SK-N-SH (cell line): ENCODE data around the gene DGCR2. TPM values are rescaled to one million over a fixed set of nuclear protein-coding genes. Genes with fewer than 3 reads are reported as not detected.

Experiments
- CTCF ChIA-PET: fragments of 300-600, 350-600 bp; formaldehyde crosslinking; extraction: SDS; loops from one replicate; lab custom pipeline; 2021; lab: Yijun Ruan, JAX
- POLR2A ChIA-PET: fragments of 350-600 bp; sonication (Branson Sonifier 250); formaldehyde crosslinking; extraction: SDS; loops from one replicate; lab custom pipeline; 2020; ENCODE audit warnings: antibody characterized with exemption, inconsistent platforms; lab: Yijun Ruan, JAX
- DNase-seq: peaks from one replicate; pipeline ENCODE4 v3.0.0; 2012
- H2AFZ ChIP-seq: fragments of 200-600 bp; sonication (generic); 2 replicates; pipeline ENCODE4 v1.8.1; 2016; ENCODE audit warnings: antibody characterized with exemption, mild to moderate bottlenecking, low read depth
- H3F3A ChIP-seq: fragments of 200-600 bp; sonication (generic); replicated peaks from 2 replicates; pipeline ENCODE3; 2016; ENCODE audit warnings: antibody characterized with exemption, mild to moderate bottlenecking; ENCODE audit not compliant: insufficient read depth
- H3K27ac ChIP-seq, 2 experiments: fragments of 200-500 bp in 1 of 2; fragments of 200-600 bp in 1 of 2; sonication (Bioruptor generic) in 1 of 2; sonication (generic), shearing (Covaris generic) in 1 of 2; 2 replicates each; pipeline versions ENCODE4 v1.5.1 to v1.6.1; 2014 to 2016; ENCODE audit warnings: low read depth in 2 of 2, inconsistent platforms in 1 of 2, low read length in 1 of 2, mild to moderate bottlenecking in 1 of 2, mixed read lengths in 1 of 2
- H3K27me3 ChIP-seq: fragments of 200-600 bp; sonication (generic), shearing (Covaris generic); 2 replicates; pipeline ENCODE4 v1.6.1; 2016; ENCODE audit warnings: mixed run types; ENCODE audit not compliant: insufficient read depth
- H3K36me3 ChIP-seq, 2 experiments: fragments of 200-500 bp in 1 of 2; fragments of 200-600 bp in 1 of 2; sonication (Bioruptor generic) in 1 of 2; sonication (generic) in 1 of 2; replicated peaks in 1 of 2; 2 replicates each; pipeline versions ENCODE3 to v1.5.1; 2014 to 2016; ENCODE audit warnings: low read length in 1 of 2, mild to moderate bottlenecking in 1 of 2; ENCODE audit not compliant: insufficient read depth in 2 of 2, control insufficient read depth in 1 of 2
- H3K4me1 ChIP-seq, 2 experiments: fragments of 200-500 bp in 1 of 2; fragments of 200-600 bp in 1 of 2; sonication (Bioruptor generic) in 1 of 2; sonication (generic), shearing (Covaris generic) in 1 of 2; 2 replicates each; pipeline versions ENCODE4 v1.5.1 to v1.6.1; 2014 to 2016; ENCODE audit warnings: low read depth in 1 of 2, low read length in 1 of 2, mixed run types in 1 of 2; ENCODE audit not compliant: insufficient read depth in 2 of 2, control insufficient read depth in 1 of 2
- H3K4me2 ChIP-seq: fragments of 200-600 bp; sonication (generic), shearing (Covaris generic); 2 replicates; pipeline ENCODE4 v1.6.1; 2017; ENCODE audit warnings: mixed run types
- H3K4me3 ChIP-seq, 2 experiments: fragments of 200-500 bp in 1 of 2; fragments of 200-600 bp in 1 of 2; sonication (Bioruptor generic) in 1 of 2; sonication (generic), shearing (Covaris generic) in 1 of 2; 2 replicates each; pipeline versions ENCODE4 v1.5.1 to v1.8.1; 2014 to 2016; ENCODE audit warnings: low read depth in 2 of 2, inconsistent platforms in 1 of 2, low read length in 1 of 2, mild to moderate bottlenecking in 1 of 2, mixed read lengths in 1 of 2, moderate library complexity in 1 of 2
- H3K79me2 ChIP-seq: fragments of 200-600 bp; sonication (generic); 2 replicates; pipeline ENCODE4 v1.8.1; 2017; ENCODE audit warnings: mild to moderate bottlenecking; ENCODE audit not compliant: insufficient read depth
- H3K9ac ChIP-seq: fragments of 200-600 bp; sonication (generic); 2 replicates; pipeline ENCODE4 v1.6.1; 2017; ENCODE audit warnings: mixed run types
- H3K9me2 ChIP-seq: fragments of 200-600 bp; sonication (generic); 2 replicates; pipeline ENCODE4 v1.6.1; 2017; ENCODE audit warnings: mixed run types
- H3K9me3 ChIP-seq: fragments of 200-600 bp; sonication (generic); 2 replicates; pipeline ENCODE4 v1.6.1; 2017; ENCODE audit warnings: mixed run types, mild to moderate bottlenecking, moderate library complexity
- H4K20me1 ChIP-seq: fragments of 200-600 bp; sonication (generic); 2 replicates; pipeline ENCODE4 v1.6.1; 2017; ENCODE audit warnings: mild to moderate bottlenecking, mixed run types; ENCODE audit not compliant: insufficient read depth
- CTCF ChIP-seq: fragments of 200-600 bp; sonication (generic); IDR thresholded peaks from 2 replicates; pipeline ENCODE4 v1.6.1; 2017; ENCODE audit warnings: antibody characterized with exemption, mild to moderate bottlenecking, moderate library complexity
- ELF1 ChIP-seq: IDR thresholded peaks from 2 replicates; pipeline ENCODE4 v1.4.0; 2012
- EZH2phosphoT487 ChIP-seq: fragments of 200-600 bp; sonication (generic); IDR thresholded peaks from 2 replicates; pipeline ENCODE4 v1.6.1; 2017; ENCODE audit warnings: low read depth, mixed run types, mild to moderate bottlenecking, antibody characterized with exemption, moderate library complexity, borderline replicate concordance
- FOSL2 ChIP-seq: IDR thresholded peaks from 2 replicates; pipeline ENCODE4 v1.4.0; 2012; ENCODE audit warnings: low read depth, mild to moderate bottlenecking, moderate library complexity, borderline replicate concordance
- GABPA ChIP-seq: IDR thresholded peaks from 2 replicates; pipeline ENCODE4 v1.4.0; 2012; ENCODE audit warnings: low read depth, mild to moderate bottlenecking
- IRF3 ChIP-seq: fragments of 150-350 bp; IDR thresholded peaks from 2 replicates; pipeline ENCODE4 v1.6.1; 2016; ENCODE audit warnings: mild to moderate bottlenecking, low read depth, low read length
- JUND ChIP-seq: IDR thresholded peaks from 2 replicates; pipeline ENCODE4 v1.4.0; 2012
- MAX ChIP-seq: IDR thresholded peaks from 2 replicates; pipeline ENCODE4 v1.4.0; 2012; ENCODE audit warnings: low read depth
- MEF2A ChIP-seq: IDR thresholded peaks from 2 replicates; pipeline ENCODE4 v1.4.0; 2012; ENCODE audit warnings: low read depth, borderline replicate concordance
- MXI1 ChIP-seq: IDR thresholded peaks from 2 replicates; pipeline ENCODE4 v1.6.1; 2012; ENCODE audit warnings: mild to moderate bottlenecking, low read depth, low read length, improper control_type of control experiment
- NRF1 ChIP-seq: IDR thresholded peaks from 2 replicates; pipeline ENCODE4 v1.6.1; 2012; ENCODE audit warnings: low read depth, mild to moderate bottlenecking, low read length
- PBX3 ChIP-seq: IDR thresholded peaks from 2 replicates; pipeline ENCODE4; 2012
- RAD21 ChIP-seq: IDR thresholded peaks from 2 replicates; pipeline ENCODE4 v1.6.1; 2012; ENCODE audit warnings: mild to moderate bottlenecking, low read length
- RFX5 ChIP-seq: IDR thresholded peaks from 2 replicates; pipeline ENCODE4 v1.6.1; 2012; ENCODE audit warnings: mild to moderate bottlenecking, improper control_type of control experiment, low read length
- SIN3A ChIP-seq: IDR thresholded peaks from 2 replicates; pipeline ENCODE4 v1.6.1; 2012; ENCODE audit warnings: low read depth, mild to moderate bottlenecking, low read length, moderate library complexity, borderline replicate concordance
- TAF1 ChIP-seq: IDR thresholded peaks from 2 replicates; pipeline ENCODE4 v1.6.1; 2012; ENCODE audit warnings: low read depth, mild to moderate bottlenecking, low read length, moderate library complexity, borderline replicate concordance
- TEAD4 ChIP-seq: IDR thresholded peaks from 2 replicates; pipeline ENCODE4 v1.4.0; 2012; ENCODE audit warnings: mild to moderate bottlenecking, borderline replicate concordance; ENCODE audit not compliant: insufficient read depth
- YY1 ChIP-seq: IDR thresholded peaks from 2 replicates; pipeline ENCODE4 v1.4.0; 2012; ENCODE audit warnings: low read depth, mild to moderate bottlenecking
- ZBTB33 ChIP-seq: IDR thresholded peaks from 2 replicates; pipeline ENCODE4 v1.4.0; 2012; ENCODE audit warnings: low read depth, borderline replicate concordance
- WGBS: methylation state at CpG from one replicate; pipeline ENCODE4 v1.1.6; 2017; ENCODE audit warnings: low lambda C conversion rate; 5-methylcytosine and 5-hydroxymethylcytosine counted together
- polyA plus RNA-seq, 3 experiments: library from polyadenylated mRNA; depleted of rRNA; stranded (reverse); fragments of >200 nt; gene quantifications; 2 replicates each; pipeline ENCODE4 v1.2.3, GENCODE V29; 2012

DGCR2 gene
- polyA plus RNA-seq, 1 of the 3 experiments (the other 2 are of a cell fraction), result 30.4 TPM

- TF ChIP-seq YY1 (no peak), CTCF (no peak), TEAD4 (no peak), MXI1 (no peak), GABPA (no peak), JUND (no peak), RFX5 (no peak), SIN3A (no peak), ELF1 (no peak)
Observed at GRCh38 chr22:19081351-19081750, 40.9 kb downstream of the DGCR2 start (continued).

GRCh38 chr22:19080853-19081252, 41.4 kb downstream of the DGCR2 start:
- H3K9me3 ChIP-seq, result no peaks in the 10 kb centered on the region
- POLR2A ChIA-PET, result no interaction called here
- no peaks in the 10 kb centered on the region for H3K27me3 ChIP-seq
- no peak overlapping the region for H3K27ac ChIP-seq
- H2AFZ ChIP-seq, result no peak overlapping the region
- CTCF ChIA-PET, result no interaction called here
- no peak for DNase-seq
- no peak overlapping the region for H3K9ac ChIP-seq
- H3K36me3 ChIP-seq, result peaks cover 0 to 14% of the 10 kb centered on the region in 2 experiments
- no peaks in the 10 kb centered on the region for H3F3A ChIP-seq
- no peak overlapping the region for H3K4me3 ChIP-seq
- H3K4me1 ChIP-seq, result peaks cover 5 to 6% of the 10 kb centered on the region in 2 experiments; a peak in 2 of 4 replicates
- TF ChIP-seq IRF3 (no peak), EZH2phosphoT487 (no peak), MAX (no peak), JUND (no peak), ELF1 (no peak), GABPA (no peak), NRF1 (no peak), MEF2A (no peak), RAD21 (no peak), PBX3 (no peak), CTCF (no peak), FOSL2 (no peak), SIN3A (no peak), ZBTB33 (no peak), TAF1 (no peak)
- peaks cover 7% of the 10 kb centered on the region; the same call in 1 of the 2 replicates for H3K79me2 ChIP-seq
- WGBS, result 98% methylated on average over 2 of the region's 3 CpGs
- H4K20me1 ChIP-seq, result peaks cover 10% of the 10 kb centered on the region
- no peak overlapping the region for H3K4me2 ChIP-seq
- no peaks in the 10 kb centered on the region for H3K9me2 ChIP-seq
